GDM1 (cell line): ENCODE results near the gene ERBB4.

Experiments used
- DNase-seq: peaks from one replicate; lab custom pipeline; 2025; lab: John Stamatoyannopoulos, UW

Gene ERBB4

GRCh38 chr2:211928201-211928600 lies 610.4 kb downstream of the ERBB4 start:
- no peak for DNase-seq

- no peak for DNase-seq
These were observed 615.6 kb downstream of the ERBB4 start for GRCh38 chr2:211923019-211923418.

GRCh38 chr2:211903961-211904360 lies 634.6 kb downstream of the ERBB4 start:
- DNase-seq: no peak

- DNase-seq: no peak
These were observed 637.3 kb downstream of the ERBB4 start for GRCh38 chr2:211901226-211901846.

- DNase-seq: no peak
These were observed 638.1 kb downstream of the ERBB4 start for GRCh38 chr2:211900518-211900917.

GRCh38 chr2:211900000-211900399 lies 638.6 kb downstream of the ERBB4 start:
- DNase-seq: no peak

- no peak for DNase-seq
These were observed 639.9 kb downstream of the ERBB4 start for GRCh38 chr2:211898702-211899101.

GRCh38 chr2:211881449-211881848 lies 657.2 kb downstream of the ERBB4 start:
- no peak for DNase-seq

GRCh38 chr2:211879323-211879722 lies 659.3 kb downstream of the ERBB4 start:
- DNase-seq: no peak

- DNase-seq: no peak
These were observed 661.5 kb downstream of the ERBB4 start for GRCh38 chr2:211877061-211877460.

GRCh38 chr2:211875488-211875887 lies 663.1 kb downstream of the ERBB4 start:
- no peak for DNase-seq

GRCh38 chr2:211868996-211869533 lies 669.5 kb downstream of the ERBB4 start:
- DNase-seq: no peak

GRCh38 chr2:211867845-211868451 lies 670.7 kb downstream of the ERBB4 start:
- no peak for DNase-seq

- no peak for DNase-seq
These were observed 674.3 kb downstream of the ERBB4 start for GRCh38 chr2:211864328-211864727.

- DNase-seq: no peak
These were observed 678.4 kb downstream of the ERBB4 start for GRCh38 chr2:211860224-211860623.

GRCh38 chr2:211854832-211855231 lies 683.8 kb downstream of the ERBB4 start:
- DNase-seq: no peak

GRCh38 chr2:211846714-211847113 lies 691.9 kb downstream of the ERBB4 start:
- DNase-seq: no peak

- no peak for DNase-seq
These were observed 692.6 kb downstream of the ERBB4 start for GRCh38 chr2:211846036-211846400.

- no peak for DNase-seq
These were observed 693.1 kb downstream of the ERBB4 start for GRCh38 chr2:211845338-211846035.

- no peak for DNase-seq
These were observed 700.9 kb downstream of the ERBB4 start for GRCh38 chr2:211837706-211838105.

GRCh38 chr2:211837206-211837605 lies 701.4 kb downstream of the ERBB4 start:
- no peak for DNase-seq

- no peak for DNase-seq
These were observed 702.2 kb downstream of the ERBB4 start for GRCh38 chr2:211836409-211836808.

- DNase-seq: no peak
These were observed 702.9 kb downstream of the ERBB4 start for GRCh38 chr2:211835695-211836094.
